ENCODE measurements around the gene DLGAP4. TPM values are rescaled to one million over a fixed set of nuclear protein-coding genes. Genes with fewer than 3 reads are reported as not detected.

Gene DLGAP4
- polyA plus RNA-seq, 1 experiment: 34.9 TPM

GRCh38 chr20:36284751-36285150 is 21.4 kb upstream of the DLGAP4 start:
- ChIA-PET POLR2A (no interaction called here), CTCF (no interaction called here)
- no peak for TF ChIP-seq CTCF (IDR thresholded peaks at IDR 0.05; ENCODE audit: insufficient read depth, low read depth, low read length)
- H3K27me3 ChIP-seq (ENCODE audit: control insufficient read depth, insufficient read depth, low read length): 0 out of 2 replicates have a peak, but pooled peaks cover 1% of the 10 kb centered on the region
- H3K4me3 ChIP-seq (ENCODE audit: low read depth, low read length): no peak overlapping the region
- no peak for DNase-seq (ENCODE audit: low read depth)
- no peaks in the 10 kb centered on the region for H3K36me3 ChIP-seq (ENCODE audit: control insufficient read depth, insufficient read depth, low read length)

GRCh38 chr20:36285746-36286447 is 20.2 kb upstream of the DLGAP4 start:
- DNase-seq (ENCODE audit: low read depth): no peak
- no peaks in the 10 kb centered on the region for H3K36me3 ChIP-seq (ENCODE audit: control insufficient read depth, insufficient read depth, low read length)
- no peak overlapping the region for H3K4me3 ChIP-seq (ENCODE audit: low read depth, low read length)
- POLR2A ChIA-PET: no interaction called here
- CTCF ChIA-PET: no interaction called here
- no peak for TF ChIP-seq CTCF (IDR thresholded peaks at IDR 0.05; ENCODE audit: insufficient read depth, low read depth, low read length)
- 0 out of 2 replicates have a peak, but pooled peaks cover 1% of the 10 kb centered on the region for H3K27me3 ChIP-seq (ENCODE audit: control insufficient read depth, insufficient read depth, low read length)

GRCh38 chr20:36297656-36298055 is 8.5 kb upstream of the DLGAP4 start:
- H3K4me3 ChIP-seq (ENCODE audit: low read depth, low read length): no peak overlapping the region
- H3K36me3 ChIP-seq (ENCODE audit: control insufficient read depth, insufficient read depth, low read length): no peaks in the 10 kb centered on the region
- ChIA-PET CTCF (interaction anchor here (1.9 kb wide), 1 partner anchor 25 kb away, joined by 4 read pairs; no protein-coding TSS in a partner anchor), POLR2A (no interaction called here)
- no peak for TF ChIP-seq CTCF (IDR thresholded peaks at IDR 0.05; ENCODE audit: insufficient read depth, low read depth, low read length)
- no peak for DNase-seq (ENCODE audit: low read depth)
- H3K27me3 ChIP-seq (ENCODE audit: control insufficient read depth, insufficient read depth, low read length): peaks cover 12% of the 10 kb centered on the region

- Histone ChIP-seq H3K36me3 (ENCODE audit: control insufficient read depth, insufficient read depth, low read length) (no peaks in the 10 kb centered on the region), H3K4me3 (ENCODE audit: low read depth, low read length) (no peak overlapping the region), H3K27me3 (ENCODE audit: control insufficient read depth, insufficient read depth, low read length) (peaks cover 12% of the 10 kb centered on the region)
- no peak for TF ChIP-seq CTCF (IDR thresholded peaks at IDR 0.05; ENCODE audit: insufficient read depth, low read depth, low read length)
- no peak for DNase-seq (ENCODE audit: low read depth)
- ChIA-PET CTCF (interaction anchor here (1.9 kb wide), 1 partner anchor 25 kb away, joined by 4 read pairs; no protein-coding TSS in a partner anchor), POLR2A (no interaction called here)
Observed at GRCh38 chr20:36298061-36298460, 8.1 kb upstream of the DLGAP4 start.

- ChIA-PET POLR2A (no interaction called here), CTCF (interaction anchor here (1.9 kb wide), 1 partner anchor 24 kb away, joined by 4 read pairs; no protein-coding TSS in a partner anchor)
- TF ChIP-seq CTCF (IDR thresholded peaks at IDR 0.05; ENCODE audit: insufficient read depth, low read depth, low read length): no peak
- DNase-seq (ENCODE audit: low read depth): no peak
- Histone ChIP-seq H3K27me3 (ENCODE audit: control insufficient read depth, insufficient read depth, low read length) (peaks cover 17% of the 10 kb centered on the region), H3K4me3 (ENCODE audit: low read depth, low read length) (no peak overlapping the region), H3K36me3 (ENCODE audit: control insufficient read depth, insufficient read depth, low read length) (no peaks in the 10 kb centered on the region)
Observed at GRCh38 chr20:36298795-36299339, 7.3 kb upstream of the DLGAP4 start.
